GM21447 (cell line): ENCODE measurements around the gene CTNNAL1.
"Not testable (repeated sequence)": the region's sequence is repeated elsewhere in the genome, so short reads cannot be mapped to it uniquely, and the experiment has no call there.

Experiments used
- ATAC-seq: cut with Tn5 transposase; IDR thresholded peaks from one replicate; pipeline ENCODE4 v1.9.1; 2021; ENCODE audit not compliant: unreplicated experiment

Gene CTNNAL1

GRCh38 chr9:108994695-108995094 lies 18.6 kb downstream of the CTNNAL1 start:
- peak; percentile 87 for ATAC-seq

GRCh38 chr9:108991479-108991878 lies 21.8 kb downstream of the CTNNAL1 start:
- no peak for ATAC-seq

DNA sequence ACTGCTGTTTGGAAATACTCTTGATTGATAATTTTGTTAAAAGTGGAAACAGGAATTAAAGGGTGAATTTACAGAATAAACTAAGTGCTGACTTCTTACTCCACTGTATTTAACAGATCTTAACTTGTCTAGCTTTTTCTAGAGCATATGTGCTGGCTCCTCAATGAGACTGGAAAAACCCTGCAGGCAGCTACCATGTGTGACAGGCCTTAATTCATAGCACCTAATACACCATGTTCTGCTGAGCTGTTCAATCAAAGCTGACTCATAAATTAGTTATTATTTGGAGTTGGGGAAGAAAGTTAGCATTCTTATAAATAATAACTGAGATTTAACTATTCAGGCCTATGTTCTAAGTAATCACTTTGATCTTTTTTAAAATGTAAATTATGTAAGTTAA lies 29.4 kb downstream of the CTNNAL1 start:
- no peak for ATAC-seq

GRCh38 chr9:108980893-108981292 lies 32.4 kb downstream of the CTNNAL1 start:
- ATAC-seq: no peak

GRCh38 chr9:108978205-108978604 lies 35.1 kb downstream of the CTNNAL1 start:
- ATAC-seq: no peak

DNA sequence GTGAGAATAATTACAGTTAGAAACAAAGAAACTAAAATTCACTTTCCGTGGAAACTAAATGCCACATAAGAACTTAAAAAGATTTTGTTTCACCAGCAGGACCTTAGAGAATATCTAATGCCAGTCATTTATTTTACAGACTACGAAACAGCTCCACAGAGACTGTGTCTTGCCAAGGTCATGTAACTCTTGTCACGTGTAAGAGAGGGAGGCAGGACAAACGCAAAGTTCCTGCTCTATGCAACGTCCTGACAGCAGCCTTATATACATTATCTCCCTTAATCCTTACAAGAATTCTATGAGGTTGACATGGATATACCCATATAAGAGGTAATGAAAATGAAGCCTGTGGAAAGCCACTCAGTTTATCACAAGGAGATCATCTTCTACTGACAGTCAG lies 39.4 kb downstream of the CTNNAL1 start:
- no peak for ATAC-seq

DNA sequence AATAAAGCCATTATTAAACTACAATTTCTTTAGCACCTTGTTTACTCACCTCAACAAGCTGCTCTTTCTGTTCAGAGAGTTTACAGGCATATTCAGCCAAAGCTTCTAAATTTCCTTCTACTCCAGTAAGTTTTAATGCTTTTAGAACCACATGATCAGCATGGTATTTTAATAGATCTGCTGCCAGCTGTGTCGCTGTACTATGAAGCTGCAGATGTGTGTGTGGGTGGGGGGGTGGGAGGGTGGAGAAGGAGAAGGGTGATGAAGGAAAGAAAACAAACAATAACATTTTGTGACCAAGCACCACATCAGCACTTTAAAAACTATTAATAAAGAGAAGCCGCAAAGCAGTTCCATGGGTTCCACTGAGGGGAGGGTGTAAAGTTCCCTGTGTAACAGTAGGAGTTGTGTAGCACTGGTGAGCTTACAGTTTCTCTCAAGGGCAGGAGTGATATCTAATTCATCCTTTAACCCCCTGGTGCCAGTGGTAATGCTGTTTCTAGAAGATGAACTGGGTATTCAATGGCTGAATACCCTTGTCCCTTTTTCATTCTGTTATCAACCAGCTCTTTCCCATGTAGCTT lies 40.6 kb downstream of the CTNNAL1 start:
- no peak for ATAC-seq

- no peak for ATAC-seq
Measured at GRCh38 chr9:108972186-108972585, 41.1 kb downstream of the CTNNAL1 start.

GRCh38 chr9:108971392-108971791 lies 41.9 kb downstream of the CTNNAL1 start:
- ATAC-seq: not testable (repeated sequence)

GRCh38 chr9:108967916-108968315 lies 45.4 kb downstream of the CTNNAL1 start:
- no peak for ATAC-seq

DNA sequence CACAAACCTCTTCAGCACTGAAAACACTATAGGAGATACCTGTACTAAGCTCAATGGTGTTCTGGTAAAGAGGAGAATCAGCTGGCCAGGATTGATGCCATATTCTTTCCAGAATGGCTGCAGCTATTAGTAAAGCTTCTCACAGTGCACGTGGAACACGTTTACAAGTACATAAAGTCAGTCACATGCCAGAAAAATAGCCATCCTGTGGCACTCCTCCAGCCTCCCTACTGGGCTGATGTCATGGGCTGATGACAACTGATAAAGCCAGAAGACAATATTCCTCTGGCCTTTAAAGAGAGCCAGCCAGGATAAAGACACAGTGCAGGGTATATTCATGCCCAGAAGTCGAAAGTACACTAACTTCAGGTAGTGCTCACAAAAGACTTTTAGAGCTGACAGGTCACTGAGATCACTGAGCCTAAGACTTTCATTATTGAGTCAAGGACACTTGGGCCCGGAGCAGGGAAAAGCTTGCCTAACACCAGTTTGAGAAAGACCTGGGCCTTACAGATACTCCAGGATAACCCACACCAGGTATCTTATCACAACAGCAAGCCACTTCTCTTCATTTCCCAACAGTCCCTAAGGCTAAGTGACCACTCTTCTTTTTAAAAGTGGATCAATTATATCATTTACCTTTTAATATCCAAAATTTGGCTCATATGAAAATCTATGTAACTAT lies 49.7 kb downstream of the CTNNAL1 start:
- no peak for ATAC-seq

- no peak for ATAC-seq
Measured at GRCh38 chr9:108961151-108961550, 52.1 kb downstream of the CTNNAL1 start.

DNA sequence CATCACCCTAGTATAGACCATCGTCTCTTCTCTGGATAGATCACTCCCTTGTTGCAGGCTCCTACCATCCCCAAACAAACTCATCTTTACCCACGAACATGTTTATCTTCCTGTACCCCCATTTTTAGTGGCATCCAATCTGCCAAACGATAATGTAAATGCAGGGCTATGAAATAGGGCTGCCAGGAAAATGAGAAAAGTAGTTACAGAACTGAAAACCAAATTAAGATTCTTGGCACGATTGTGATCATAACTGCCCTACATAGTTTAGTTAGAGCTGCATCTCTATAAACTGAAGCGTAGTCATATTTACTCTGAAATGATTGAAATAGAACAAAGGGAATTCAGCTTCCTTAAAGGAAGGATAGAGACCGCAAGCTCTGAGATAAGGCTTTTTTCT lies 53.0 kb downstream of the CTNNAL1 start:
- ATAC-seq: no peak

- ATAC-seq: no peak
Measured at GRCh38 chr9:108956631-108957026, 56.7 kb downstream of the CTNNAL1 start.

- ATAC-seq: no peak
Measured at GRCh38 chr9:108956022-108956630, 57.2 kb downstream of the CTNNAL1 start.

DNA sequence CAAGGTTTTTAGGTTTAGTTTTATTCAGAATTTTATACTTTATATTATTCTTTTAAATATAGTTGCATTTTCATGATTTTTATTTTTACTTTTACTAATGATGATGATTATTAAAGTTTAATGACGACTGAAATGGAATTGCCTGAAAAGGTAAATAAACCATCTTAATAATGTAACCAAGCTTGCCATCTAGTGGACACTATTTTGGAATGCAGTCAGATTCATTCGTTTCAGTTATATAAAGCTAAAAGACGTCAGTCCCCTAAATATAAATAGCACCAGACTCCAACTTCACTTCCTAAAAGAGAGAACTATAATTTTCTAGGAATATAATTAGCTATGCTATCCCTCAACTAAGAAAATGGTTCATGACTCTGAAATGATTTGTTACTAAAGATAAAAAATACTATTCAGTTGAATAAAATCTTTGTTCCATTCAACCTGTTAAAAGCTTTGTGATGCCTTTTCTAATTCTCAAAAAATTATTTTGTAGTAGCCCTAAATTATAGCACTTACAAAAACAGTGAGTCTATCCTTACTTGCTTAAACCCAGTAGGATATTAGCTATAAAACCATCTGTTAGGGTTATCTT lies 59.2 kb downstream of the CTNNAL1 start:
- ATAC-seq: no peak

- ATAC-seq: no peak
Measured at GRCh38 chr9:108951578-108951977, 61.7 kb downstream of the CTNNAL1 start.

DNA sequence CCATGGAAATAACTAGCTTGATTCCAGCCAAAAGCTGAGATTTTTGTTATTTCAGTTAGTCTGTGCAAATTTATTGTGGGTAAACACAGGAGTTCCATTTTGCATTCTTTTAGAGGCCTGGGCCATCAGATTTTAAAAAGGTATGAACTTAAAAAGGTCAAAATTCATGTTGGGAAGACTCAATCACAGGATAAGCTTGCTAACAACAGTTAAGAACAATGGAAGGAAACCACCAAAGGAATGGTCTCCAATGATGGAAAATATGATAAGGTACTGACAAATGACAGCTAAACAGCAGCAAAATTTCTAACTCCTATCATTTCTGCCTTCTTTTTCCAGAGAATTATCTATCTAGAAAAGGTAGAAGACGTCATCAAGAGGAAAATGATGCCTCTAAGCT lies 63.1 kb downstream of the CTNNAL1 start:
- no peak for ATAC-seq

DNA sequence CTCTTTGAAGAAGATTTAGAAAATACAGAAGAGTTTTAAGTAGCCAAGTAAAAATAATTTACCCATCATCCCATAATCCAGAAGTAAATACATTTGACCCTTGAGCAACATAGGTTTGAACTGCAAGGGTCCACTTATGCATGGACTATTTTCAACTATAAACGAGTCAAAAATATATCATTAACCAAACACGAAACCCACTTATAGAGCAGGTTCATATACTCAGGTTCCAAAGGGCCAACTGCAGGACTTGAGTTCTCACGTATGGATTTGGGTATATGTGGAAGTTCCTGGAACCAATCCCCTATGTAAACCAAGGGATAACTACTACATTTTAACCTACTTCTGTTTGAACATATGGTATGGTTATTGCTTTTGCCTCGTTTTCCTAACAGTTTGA lies 73.3 kb downstream of the CTNNAL1 start:
- no peak for ATAC-seq

DNA sequence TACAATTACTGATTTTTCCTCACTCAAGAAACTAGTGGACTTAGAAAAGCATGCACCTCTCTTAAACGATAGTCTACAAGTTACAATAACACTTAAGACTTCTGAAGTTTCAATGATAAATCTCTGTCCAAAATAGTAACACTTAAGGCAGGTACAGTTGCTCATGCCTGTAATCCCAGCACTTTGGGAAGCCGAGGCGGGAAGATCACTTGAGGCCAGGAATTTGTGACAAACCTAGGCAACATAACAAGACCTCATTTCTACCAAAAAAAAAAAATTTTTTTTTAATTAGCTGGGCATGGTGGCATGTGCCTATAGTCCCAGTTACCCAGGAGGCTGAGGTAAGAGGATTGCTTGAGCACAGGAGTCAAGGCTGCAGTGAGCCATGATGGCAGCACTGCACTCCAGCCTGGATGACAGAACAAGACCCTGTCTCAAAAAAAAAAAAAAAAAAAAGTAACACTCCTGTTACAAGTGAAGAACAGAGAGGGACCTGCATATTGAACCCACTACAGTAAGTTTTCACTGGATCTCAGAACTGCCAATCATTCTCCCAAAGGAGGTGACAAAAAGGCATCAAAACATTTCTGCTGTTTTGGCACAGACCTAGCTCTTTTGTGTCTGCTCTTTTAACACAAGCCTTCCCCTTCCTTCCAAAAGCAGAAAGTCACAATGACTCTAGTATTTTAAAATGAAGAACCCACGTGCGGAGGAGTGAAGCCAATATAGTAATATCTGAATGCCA lies 75.6 kb downstream of the CTNNAL1 start:
- ATAC-seq: no peak

DNA sequence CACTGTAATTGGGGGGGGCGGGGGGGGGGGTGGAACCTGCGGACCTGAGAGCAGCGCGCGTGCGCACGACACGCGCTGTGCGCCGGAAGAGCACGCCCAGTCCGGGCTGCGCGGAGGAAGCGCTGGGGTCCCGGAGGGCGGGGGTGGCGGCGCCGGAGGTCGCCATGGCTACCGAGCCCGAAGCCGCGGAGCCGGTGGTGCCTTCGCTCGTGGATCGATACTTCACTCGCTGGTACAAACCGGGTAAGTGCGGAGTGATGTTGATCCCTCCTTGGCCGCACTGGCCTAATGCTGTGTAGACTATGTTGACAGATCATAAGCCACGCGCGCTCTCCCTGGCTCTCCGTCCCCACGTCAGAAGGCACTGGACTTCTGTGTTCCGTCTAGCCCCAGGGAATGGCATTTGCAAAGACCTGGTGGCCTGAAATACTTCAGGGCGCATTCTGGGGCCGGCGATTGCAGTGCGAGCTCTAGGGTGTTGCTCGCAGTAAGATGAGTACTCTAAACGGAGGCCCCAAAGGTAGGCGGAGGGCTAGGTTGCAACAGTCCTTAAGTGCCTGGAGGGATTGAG lies 78.9 kb downstream of the CTNNAL1 start, which contains the start of gene ABITRAM:
ABITRAM (plus strand) TSS at position 78 of the 571 bp plus-strand sequence; CDS start at position 165, 87 bp downstream.
- peak; percentile 78 for ATAC-seq
